Glutamatergic neuron (in vitro differentiated cells): ENCODE measurements around the gene COL16A1. TPM values are rescaled to one million over a fixed set of nuclear protein-coding genes. Genes with fewer than 3 reads are reported as not detected.

Experiments
- DNase-seq: peaks from one replicate; pipeline ENCODE4 v3.0.0; 2022
- H3K27ac Mint-ChIP-seq: one replicate; pipeline ENCODE4 v1.8.0; 2020; ENCODE audit warnings: mild to moderate bottlenecking, mixed read lengths, inconsistent platforms; ENCODE audit not compliant: unreplicated experiment
- H3K27me3 Mint-ChIP-seq: one replicate; pipeline ENCODE4 v1.8.0; 2020; ENCODE audit warnings: mild to moderate bottlenecking, moderate library complexity, mixed read lengths, inconsistent platforms; ENCODE audit not compliant: unreplicated experiment
- H3K36me3 Mint-ChIP-seq: one replicate; pipeline ENCODE4 v1.8.0; 2020; ENCODE audit warnings: mild to moderate bottlenecking, mixed read lengths, inconsistent platforms; ENCODE audit not compliant: unreplicated experiment
- H3K4me1 Mint-ChIP-seq: one replicate; pipeline ENCODE4 v1.8.0; 2020; ENCODE audit warnings: mild to moderate bottlenecking, low read depth, mixed read lengths, inconsistent platforms; ENCODE audit not compliant: unreplicated experiment
- H3K4me3 Mint-ChIP-seq: one replicate; pipeline ENCODE4 v1.8.0; 2020; ENCODE audit warnings: mild to moderate bottlenecking, mixed read lengths, inconsistent platforms; ENCODE audit not compliant: unreplicated experiment
- H3K9me3 Mint-ChIP-seq: one replicate; pipeline ENCODE4 v1.8.0; 2020; ENCODE audit warnings: mild to moderate bottlenecking, moderate library complexity, mixed read lengths, inconsistent platforms; ENCODE audit not compliant: unreplicated experiment
- total RNA-seq: library from RNA; stranded (reverse); fragmentation: NEBNext Ultra II Directional; extraction: Animal tissue kit (Norgen Biotek cat#: 25700); gene quantifications from one replicate; pipeline ENCODE4 v1.2.1, GENCODE V29; 2021; ENCODE audit not compliant: unreplicated experiment
- TF ChIP-seq, protein P1 (sequence below): fragments of 200-600 bp; sonication (generic); IDR thresholded peaks from one replicate; pipeline ENCODE4 v1.5.0; 2021; ENCODE audit not compliant: partially characterized antibody, unreplicated experiment

The COL16A1 gene
- total RNA-seq, 1 donor from 2014 or later, result 52.2 TPM

DNA sequence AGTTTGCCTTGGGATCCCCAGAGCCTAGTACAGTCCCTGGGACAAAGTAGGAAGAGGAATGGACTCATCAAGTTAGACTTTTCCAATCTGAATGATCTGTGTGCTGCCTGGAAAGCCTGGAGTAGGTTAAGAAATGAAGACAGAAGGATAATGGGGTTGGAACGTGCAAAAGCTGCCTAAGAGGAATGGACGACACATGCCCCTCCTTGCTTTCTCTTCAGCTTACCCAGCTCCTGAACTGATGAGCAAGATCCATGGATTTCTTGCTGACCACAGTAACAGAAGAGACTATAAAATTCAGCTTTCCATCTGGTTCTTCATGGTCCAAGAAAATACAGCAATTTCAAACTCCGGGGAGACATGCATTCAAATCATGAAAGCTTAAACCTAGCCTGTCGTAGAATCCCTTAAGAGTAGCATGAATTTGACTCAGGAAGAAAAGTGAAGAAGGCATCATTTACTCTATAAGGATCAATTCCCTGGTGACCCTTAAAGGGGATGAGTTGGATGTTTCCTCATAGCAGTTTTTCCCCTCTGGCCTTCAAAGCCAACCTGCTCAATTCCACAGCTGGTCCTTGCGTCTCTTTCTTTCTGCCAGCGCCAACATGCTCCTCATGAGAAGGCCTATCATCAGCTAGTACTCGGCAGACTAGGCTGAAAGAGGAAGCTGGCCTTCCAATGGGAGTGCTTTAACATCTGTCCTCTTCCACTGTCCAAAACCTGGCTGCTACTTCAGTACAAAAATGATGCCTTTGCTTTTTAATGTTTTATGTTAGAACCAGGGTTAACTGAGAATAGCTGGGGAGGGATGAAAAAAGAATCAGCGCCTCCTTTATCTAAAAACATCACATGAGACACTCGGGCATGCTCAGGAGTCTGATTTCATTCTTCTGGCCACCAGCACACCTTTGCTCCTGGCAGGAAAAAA is 53.4 kb downstream of the COL16A1 start:
- Mint-ChIP-seq H3K36me3 (no peaks in the 10 kb centered on the region), H3K9me3 (peaks cover 4% of the 10 kb centered on the region), H3K4me1 (peaks cover 14% of the 10 kb centered on the region), H3K4me3 (no peak overlapping the region), H3K27ac (no peak overlapping the region), H3K27me3 (peaks cover 2% of the 10 kb centered on the region)
- TF ChIP-seq, protein P1, sequence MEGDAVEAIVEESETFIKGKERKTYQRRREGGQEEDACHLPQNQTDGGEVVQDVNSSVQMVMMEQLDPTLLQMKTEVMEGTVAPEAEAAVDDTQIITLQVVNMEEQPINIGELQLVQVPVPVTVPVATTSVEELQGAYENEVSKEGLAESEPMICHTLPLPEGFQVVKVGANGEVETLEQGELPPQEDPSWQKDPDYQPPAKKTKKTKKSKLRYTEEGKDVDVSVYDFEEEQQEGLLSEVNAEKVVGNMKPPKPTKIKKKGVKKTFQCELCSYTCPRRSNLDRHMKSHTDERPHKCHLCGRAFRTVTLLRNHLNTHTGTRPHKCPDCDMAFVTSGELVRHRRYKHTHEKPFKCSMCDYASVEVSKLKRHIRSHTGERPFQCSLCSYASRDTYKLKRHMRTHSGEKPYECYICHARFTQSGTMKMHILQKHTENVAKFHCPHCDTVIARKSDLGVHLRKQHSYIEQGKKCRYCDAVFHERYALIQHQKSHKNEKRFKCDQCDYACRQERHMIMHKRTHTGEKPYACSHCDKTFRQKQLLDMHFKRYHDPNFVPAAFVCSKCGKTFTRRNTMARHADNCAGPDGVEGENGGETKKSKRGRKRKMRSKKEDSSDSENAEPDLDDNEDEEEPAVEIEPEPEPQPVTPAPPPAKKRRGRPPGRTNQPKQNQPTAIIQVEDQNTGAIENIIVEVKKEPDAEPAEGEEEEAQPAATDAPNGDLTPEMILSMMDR, result no peak
- DNase-seq, result no peak

DNA sequence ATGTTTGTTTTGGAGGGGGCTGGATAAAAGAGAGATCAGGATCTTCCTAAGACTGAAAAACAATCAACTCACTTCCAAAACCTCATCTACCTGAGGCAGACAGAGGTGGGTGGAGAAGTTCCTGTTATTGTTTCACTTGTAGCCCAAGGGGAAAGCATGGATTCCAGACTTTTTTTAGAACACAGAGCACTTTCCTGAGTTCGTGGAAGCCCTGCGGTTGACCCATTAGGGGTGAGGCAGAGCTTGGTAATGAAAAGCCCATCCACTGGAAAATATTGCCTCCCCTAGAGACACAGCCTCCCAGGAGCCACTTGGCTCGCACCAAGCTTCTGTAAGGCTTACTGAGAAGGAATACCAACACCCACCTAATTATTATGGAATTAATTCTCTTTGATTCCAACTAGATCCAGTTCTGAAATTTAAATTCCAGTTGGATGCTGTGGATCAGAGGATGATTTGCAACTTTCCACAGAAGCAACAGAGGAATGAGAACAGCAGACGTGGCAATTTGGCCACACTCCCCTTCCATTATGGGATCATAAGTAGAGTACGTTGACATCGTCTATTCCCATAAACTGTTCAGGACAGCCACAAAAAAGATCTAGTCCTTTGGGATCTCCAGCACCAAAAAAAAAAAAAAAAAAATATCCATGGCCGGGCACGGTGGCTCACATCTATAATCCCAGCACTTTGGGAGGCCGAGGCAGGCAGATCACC is 55.0 kb downstream of the COL16A1 start:
- no peak for DNase-seq
- H3K9me3 Mint-ChIP-seq, result peaks cover 9% of the 10 kb centered on the region
- peaks cover 9% of the 10 kb centered on the region for H3K4me1 Mint-ChIP-seq
- TF ChIP-seq, protein P1, result no peak
- H3K36me3 Mint-ChIP-seq, result no peaks in the 10 kb centered on the region
- H3K27me3 Mint-ChIP-seq, result peaks cover 8% of the 10 kb centered on the region
- no peak overlapping the region for H3K27ac Mint-ChIP-seq
- no peak overlapping the region for H3K4me3 Mint-ChIP-seq

DNA sequence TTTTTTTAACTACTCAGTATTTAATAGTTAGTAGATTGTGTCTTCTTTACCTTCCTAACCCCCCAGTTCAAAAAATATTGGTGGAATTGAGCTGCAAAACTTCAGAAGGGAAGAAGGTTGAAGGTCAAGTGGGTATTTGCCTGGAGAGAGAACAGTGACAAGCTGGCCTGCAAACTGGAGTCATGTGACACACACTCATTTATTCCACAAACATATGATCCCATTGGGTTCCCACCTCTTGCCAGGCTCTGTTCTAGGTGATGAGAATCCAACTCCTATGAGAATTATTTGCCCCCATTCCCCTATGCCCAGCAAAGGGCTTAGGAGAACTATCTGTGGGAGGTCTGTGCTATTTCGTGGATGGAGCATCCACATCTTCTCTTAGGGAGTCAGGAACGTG is 55.6 kb downstream of the COL16A1 start:
- Mint-ChIP-seq H3K27ac (no peak overlapping the region), H3K4me1 (peaks cover 14% of the 10 kb centered on the region), H3K36me3 (no peaks in the 10 kb centered on the region), H3K4me3 (no peak overlapping the region), H3K27me3 (peaks cover 8% of the 10 kb centered on the region), H3K9me3 (peaks cover 6% of the 10 kb centered on the region)
- TF ChIP-seq, protein P1, result no peak
- DNase-seq, result no peak

DNA sequence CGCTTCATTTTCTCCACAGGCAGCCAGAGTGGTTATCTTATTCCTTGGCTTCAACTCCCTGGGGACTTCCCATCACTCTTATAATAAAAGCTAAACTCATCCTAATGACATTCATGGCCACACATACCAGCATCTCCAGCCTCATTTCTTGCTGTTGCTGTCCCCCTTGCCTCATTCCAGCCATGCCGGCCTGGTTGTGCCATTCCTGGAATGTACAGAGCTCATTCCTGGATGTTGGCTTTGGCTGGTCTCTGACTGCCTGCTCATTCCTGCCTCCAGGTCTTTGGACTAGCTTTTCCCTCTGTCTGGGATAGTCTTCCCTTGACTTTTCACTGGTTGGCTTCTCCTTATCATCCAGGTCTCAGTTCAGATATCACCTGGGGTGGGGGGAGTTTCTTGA is 56.7 kb downstream of the COL16A1 start:
- Mint-ChIP-seq H3K4me1 (peaks cover 14% of the 10 kb centered on the region), H3K27me3 (peaks cover 8% of the 10 kb centered on the region), H3K4me3 (peak overlapping the region; percentile 17), H3K27ac (no peak overlapping the region), H3K36me3 (no peaks in the 10 kb centered on the region), H3K9me3 (peaks cover 6% of the 10 kb centered on the region)
- no peak for DNase-seq
- TF ChIP-seq, protein P1, result no peak
